Panc1 (cell line): ENCODE results near the gene CASQ2. TPM values are rescaled to one million over a fixed set of nuclear protein-coding genes. Genes with fewer than 3 reads are reported as not detected.

ENCODE experiments used
- ATAC-seq: fragments of 200-7000 bp; cut with Tn5 transposase; 2 replicates; pipeline ENCODE4 v1.9.1; 2020; ENCODE audit warnings: mild to moderate bottlenecking, moderate library complexity
- BruUV-seq: library from RNA; stranded (reverse); fragments of 400-500 nt; replicated peaks from 2 replicates; lab custom pipeline; 2021; lab: Mats Ljungman, UMichigan
- CTCF ChIA-PET: fragments of 300-600 bp; sonication (Branson Sonifier 250); formaldehyde crosslinking; loops from one replicate; lab custom pipeline; 2022; ENCODE audit warnings: antibody characterized with exemption; lab: Charles Lee
- POLR2A ChIA-PET: fragments of 300-600 bp; sonication (Branson Sonifier 250); formaldehyde crosslinking; loops from one replicate; lab custom pipeline; 2022; ENCODE audit warnings: antibody characterized with exemption; lab: Charles Lee
- DNase-seq: peaks from one replicate; pipeline ENCODE4 v3.0.0-alpha.2; 2010; ENCODE audit warnings: low read depth, low spot score
- H3K27ac ChIP-seq: 2 replicates; pipeline ENCODE4 v1.5.1; 2011; ENCODE audit warnings: mild to moderate bottlenecking, low read length, inconsistent platforms
- H3K27me3 ChIP-seq: fragments of 200-500 bp; sonication (Bioruptor generic); 2 replicates; pipeline ENCODE4 v1.6.0; 2014; ENCODE audit warnings: low read length, inconsistent platforms; ENCODE audit not compliant: control insufficient read depth, insufficient read depth
- H3K36me3 ChIP-seq: fragments of 200-500 bp; sonication (Bioruptor generic); 2 replicates; pipeline ENCODE4 v1.5.1; 2014; ENCODE audit warnings: inconsistent platforms, mild to moderate bottlenecking, low read length, moderate library complexity; ENCODE audit not compliant: control insufficient read depth, insufficient read depth
- H3K4me1 ChIP-seq: 2 replicates; pipeline ENCODE4 v1.5.1; 2011; ENCODE audit warnings: inconsistent platforms, mild to moderate bottlenecking, low read length, moderate library complexity; ENCODE audit not compliant: control insufficient read depth, insufficient read depth
- H3K4me3 ChIP-seq, 2 experiments: 2 replicates each; pipeline ENCODE4 v1.5.1; 2011 to 2012; ENCODE audit warnings: low read depth in 2 of 2, low read length in 2 of 2, mild to moderate bottlenecking in 2 of 2, inconsistent platforms in 1 of 2, moderate library complexity in 1 of 2
- H3K9me3 ChIP-seq: fragments of 200-500 bp; sonication (Bioruptor generic); 2 replicates; pipeline ENCODE4 v1.5.1; 2014; ENCODE audit warnings: low read depth, mild to moderate bottlenecking, inconsistent platforms, low read length, moderate library complexity; ENCODE audit not compliant: control insufficient read depth, insufficient read depth
- POLR2AphosphoS5 ChIP-seq: IDR thresholded peaks from 2 replicates; pipeline ENCODE4 v1.6.1; 2012; ENCODE audit warnings: mild to moderate bottlenecking, low read depth, low read length, moderate library complexity
- SIN3A ChIP-seq: IDR thresholded peaks from 2 replicates; pipeline ENCODE4 v1.6.1; 2012; ENCODE audit warnings: low read depth, mild to moderate bottlenecking, low read length, moderate library complexity, borderline replicate concordance; ENCODE audit not compliant: insufficient read depth
- TCF7L2 ChIP-seq: IDR thresholded peaks from 2 replicates; pipeline ENCODE4 v1.6.1; 2011; ENCODE audit warnings: mild to moderate bottlenecking, low read depth, low read length, inconsistent platforms
- in situ Hi-C: cut with HindIII; loops from 2 replicates; pipeline ENCODE4 v1.10.0; 2016; ENCODE audit warnings: low sequenced_read_pairs, low pct_unique_long_range_greater_than_20kb
- intact Hi-C: fragments of 100-400 bp; cut with micrococcal nuclease; formaldehyde crosslinking; loops from one replicate; pipeline ENCODE4 v1.10.0; 2022; ENCODE audit not compliant: unreplicated experiment
- total RNA-seq: library from RNA; stranded (reverse); gene quantifications from one replicate; pipeline ENCODE4 v1.2.1, GENCODE V29; 2021; ENCODE audit not compliant: unreplicated experiment
- TF ChIP-seq, protein P1 (sequence below), 2 experiments: IDR thresholded peaks; 2 replicates each; pipeline ENCODE4 v1.6.1; 2011 to 2012; ENCODE audit warnings: low read depth in 2 of 2, control low read depth in 1 of 2, low read length in 1 of 2, mild to moderate bottlenecking in 1 of 2, moderate library complexity in 1 of 2; ENCODE audit not compliant: insufficient read depth in 1 of 2
- TF ChIP-seq, protein P2 (sequence below): fragments of 450-650 bp; IDR thresholded peaks from 2 replicates; pipeline ENCODE4 v1.5.1; 2017; ENCODE audit warnings: mild to moderate bottlenecking

CASQ2 gene
- total RNA-seq, 1 experiment from 2014 or later: not detected

DNA sequence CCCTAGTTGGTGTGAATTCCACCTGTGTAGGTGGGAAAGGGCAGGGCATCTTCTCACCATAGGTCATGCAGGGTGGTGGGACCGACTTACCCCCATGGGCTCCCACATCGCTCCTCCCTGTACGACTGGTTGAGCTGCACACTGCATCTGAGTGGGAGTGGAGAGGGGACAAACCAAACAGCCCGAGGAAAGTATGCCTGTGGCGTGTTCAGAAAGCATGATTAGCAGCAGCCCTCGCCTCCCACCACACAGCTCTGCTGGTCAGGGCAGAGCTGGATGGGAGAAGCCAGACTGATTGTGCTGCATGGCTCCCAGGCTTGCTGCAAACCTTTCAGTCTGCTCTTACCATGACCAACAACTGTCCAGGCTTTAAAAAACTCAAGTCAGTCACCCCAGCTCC, 102.3 kb downstream of the CASQ2 start:
- in situ Hi-C loops: no loop called here
- Histone ChIP-seq H3K36me3 (peaks cover 3% of the 10 kb centered on the region; the same call in 1 of the 2 replicates), H3K27me3 (no peaks in the 10 kb centered on the region), H3K27ac (no peak overlapping the region), H3K4me1 (peaks cover 12% of the 10 kb centered on the region), H3K9me3 (peaks cover 11% of the 10 kb centered on the region; the same call in 1 of the 2 replicates), H3K4me3 (no peak overlapping the region)
- ChIA-PET CTCF (no interaction called here), POLR2A (no interaction called here)
- intact Hi-C loops: no loop called here
- no peak for DNase-seq
- TF ChIP-seq, protein P1, sequence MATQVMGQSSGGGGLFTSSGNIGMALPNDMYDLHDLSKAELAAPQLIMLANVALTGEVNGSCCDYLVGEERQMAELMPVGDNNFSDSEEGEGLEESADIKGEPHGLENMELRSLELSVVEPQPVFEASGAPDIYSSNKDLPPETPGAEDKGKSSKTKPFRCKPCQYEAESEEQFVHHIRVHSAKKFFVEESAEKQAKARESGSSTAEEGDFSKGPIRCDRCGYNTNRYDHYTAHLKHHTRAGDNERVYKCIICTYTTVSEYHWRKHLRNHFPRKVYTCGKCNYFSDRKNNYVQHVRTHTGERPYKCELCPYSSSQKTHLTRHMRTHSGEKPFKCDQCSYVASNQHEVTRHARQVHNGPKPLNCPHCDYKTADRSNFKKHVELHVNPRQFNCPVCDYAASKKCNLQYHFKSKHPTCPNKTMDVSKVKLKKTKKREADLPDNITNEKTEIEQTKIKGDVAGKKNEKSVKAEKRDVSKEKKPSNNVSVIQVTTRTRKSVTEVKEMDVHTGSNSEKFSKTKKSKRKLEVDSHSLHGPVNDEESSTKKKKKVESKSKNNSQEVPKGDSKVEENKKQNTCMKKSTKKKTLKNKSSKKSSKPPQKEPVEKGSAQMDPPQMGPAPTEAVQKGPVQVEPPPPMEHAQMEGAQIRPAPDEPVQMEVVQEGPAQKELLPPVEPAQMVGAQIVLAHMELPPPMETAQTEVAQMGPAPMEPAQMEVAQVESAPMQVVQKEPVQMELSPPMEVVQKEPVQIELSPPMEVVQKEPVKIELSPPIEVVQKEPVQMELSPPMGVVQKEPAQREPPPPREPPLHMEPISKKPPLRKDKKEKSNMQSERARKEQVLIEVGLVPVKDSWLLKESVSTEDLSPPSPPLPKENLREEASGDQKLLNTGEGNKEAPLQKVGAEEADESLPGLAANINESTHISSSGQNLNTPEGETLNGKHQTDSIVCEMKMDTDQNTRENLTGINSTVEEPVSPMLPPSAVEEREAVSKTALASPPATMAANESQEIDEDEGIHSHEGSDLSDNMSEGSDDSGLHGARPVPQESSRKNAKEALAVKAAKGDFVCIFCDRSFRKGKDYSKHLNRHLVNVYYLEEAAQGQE (IDR thresholded peaks at IDR 0.05; ENCODE audit: insufficient read depth in 1 of 2, low read depth in 2 of 2, low read length in 1 of 2): no peak
- no peak for TF ChIP-seq POLR2AphosphoS5
- TF ChIP-seq, protein P2, sequence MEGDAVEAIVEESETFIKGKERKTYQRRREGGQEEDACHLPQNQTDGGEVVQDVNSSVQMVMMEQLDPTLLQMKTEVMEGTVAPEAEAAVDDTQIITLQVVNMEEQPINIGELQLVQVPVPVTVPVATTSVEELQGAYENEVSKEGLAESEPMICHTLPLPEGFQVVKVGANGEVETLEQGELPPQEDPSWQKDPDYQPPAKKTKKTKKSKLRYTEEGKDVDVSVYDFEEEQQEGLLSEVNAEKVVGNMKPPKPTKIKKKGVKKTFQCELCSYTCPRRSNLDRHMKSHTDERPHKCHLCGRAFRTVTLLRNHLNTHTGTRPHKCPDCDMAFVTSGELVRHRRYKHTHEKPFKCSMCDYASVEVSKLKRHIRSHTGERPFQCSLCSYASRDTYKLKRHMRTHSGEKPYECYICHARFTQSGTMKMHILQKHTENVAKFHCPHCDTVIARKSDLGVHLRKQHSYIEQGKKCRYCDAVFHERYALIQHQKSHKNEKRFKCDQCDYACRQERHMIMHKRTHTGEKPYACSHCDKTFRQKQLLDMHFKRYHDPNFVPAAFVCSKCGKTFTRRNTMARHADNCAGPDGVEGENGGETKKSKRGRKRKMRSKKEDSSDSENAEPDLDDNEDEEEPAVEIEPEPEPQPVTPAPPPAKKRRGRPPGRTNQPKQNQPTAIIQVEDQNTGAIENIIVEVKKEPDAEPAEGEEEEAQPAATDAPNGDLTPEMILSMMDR: no peak
- no peak for TF ChIP-seq TCF7L2
- no peak for TF ChIP-seq SIN3A
- ATAC-seq: no peak
- BruUV-seq: no TSS peak

DNA sequence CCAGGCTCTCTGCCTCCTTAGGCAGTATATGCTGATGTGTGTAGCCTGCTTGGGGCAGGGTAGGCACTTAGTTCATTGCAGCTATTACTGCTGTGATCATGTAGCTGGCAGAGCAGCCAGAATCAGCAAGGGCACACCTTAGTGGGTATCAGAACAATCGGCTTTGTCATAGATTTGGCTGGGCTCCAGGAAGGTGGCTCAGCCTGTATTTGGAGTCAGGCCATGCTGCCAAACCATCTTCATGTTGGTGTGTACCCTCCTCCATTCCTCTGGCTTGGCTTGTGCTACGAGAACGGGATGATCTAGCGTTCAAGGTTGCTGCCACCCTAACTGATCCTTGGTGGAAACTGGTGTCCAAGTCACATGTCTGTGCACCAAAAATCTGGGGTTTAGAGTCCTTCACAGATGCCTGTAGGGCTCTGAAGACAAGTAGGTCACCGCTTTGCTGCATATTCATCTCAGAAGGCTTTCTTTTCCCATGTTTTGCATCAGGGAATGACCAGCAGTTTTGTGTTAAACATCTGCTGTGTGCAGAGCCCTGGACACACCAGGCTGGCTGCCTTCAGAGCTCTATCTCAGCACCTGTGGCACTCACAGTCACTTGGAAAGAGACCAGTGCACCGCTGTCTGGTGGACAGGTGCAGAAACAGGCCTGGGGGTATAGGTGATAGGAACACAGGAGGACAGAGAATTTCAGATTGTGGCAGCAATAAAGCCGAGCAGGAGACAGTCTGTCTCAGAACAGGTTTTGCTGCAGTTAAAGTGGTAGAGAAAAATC, 103.0 kb downstream of the CASQ2 start:
- Histone ChIP-seq H3K4me3 (no peak overlapping the region), H3K27ac (no peak overlapping the region), H3K4me1 (peaks cover 9% of the 10 kb centered on the region), H3K27me3 (no peaks in the 10 kb centered on the region), H3K9me3 (peaks cover 11% of the 10 kb centered on the region; the same call in 1 of the 2 replicates), H3K36me3 (peaks cover 3% of the 10 kb centered on the region; the same call in 1 of the 2 replicates)
- intact Hi-C loops: no loop called here
- TF ChIP-seq, protein P2: no peak
- TF ChIP-seq TCF7L2 (no peak), SIN3A (no peak), POLR2AphosphoS5 (no peak)
- TF ChIP-seq, protein P1 (IDR thresholded peaks at IDR 0.05; ENCODE audit: insufficient read depth in 1 of 2, low read depth in 2 of 2, low read length in 1 of 2): no peak
- BruUV-seq: no TSS peak
- ChIA-PET POLR2A (no interaction called here), CTCF (no interaction called here)
- DNase-seq (no peak), ATAC-seq (no peak)
- in situ Hi-C loops: no loop called here
